NB4 (cell line): Measurements from ENCODE around the gene CGNL1.

ENCODE experiments used
- CTCF ChIP-seq: IDR thresholded peaks from one replicate; pipeline ENCODE4 v1.5.1; 2012; ENCODE audit warnings: low read depth, low read length
- MAX ChIP-seq: IDR thresholded peaks from 2 replicates; pipeline ENCODE4 v1.6.1; 2011; ENCODE audit warnings: low read depth, low read length
- POLR2A ChIP-seq: IDR thresholded peaks from 2 replicates; pipeline ENCODE4 v1.6.1; 2011; ENCODE audit warnings: mild to moderate bottlenecking; ENCODE audit not compliant: insufficient read length; ENCODE audit errors: extremely low read depth

- TF ChIP-seq CTCF (no peak), POLR2A (no peak), MAX (no peak)
Observed at GRCh38 chr15:57525581-57525980, 149.3 kb downstream of the CGNL1 start.
